H1 (cell line): ENCODE data around the gene DPYD. TPM values are rescaled to one million over a fixed set of nuclear protein-coding genes. Genes with fewer than 3 reads are reported as not detected.

Experiments
- CTCF ChIA-PET: fragments of 300-600 bp; sonication (Branson Sonifier 250); formaldehyde crosslinking; loops from one replicate; lab custom pipeline; 2021; ENCODE audit not compliant: partially characterized antibody; lab: Charles Lee
- POLR2A ChIA-PET: fragments of 300-600 bp; sonication (Branson Sonifier 250); formaldehyde crosslinking; loops from one replicate; lab custom pipeline; 2021; ENCODE audit warnings: inconsistent platforms; ENCODE audit not compliant: partially characterized antibody; lab: Charles Lee
- DNase-seq, 2 experiments: peaks; one replicate each; pipeline versions ENCODE4 v3.0.0 to v3.0.0-alpha.2; 2010 to 2022; ENCODE audit warnings: low spot score in 2 of 2, low read depth in 1 of 2, mixed read lengths in 1 of 2
- FAIRE-seq: peaks from 2 replicates; lab custom pipeline; 2011; peaks lifted over from hg19 to GRCh38; lab: Jason Lieb, UNC
- H2AFZ ChIP-seq: 2 replicates; pipeline ENCODE4 v1.8.1; 2012; ENCODE audit warnings: low read length, inconsistent platforms
- H2AK5ac ChIP-seq: 2 replicates; pipeline ENCODE4 v1.6.1; 2013; ENCODE audit warnings: low read depth, low read length
- H2BK120ac ChIP-seq: replicated peaks from 2 replicates; pipeline ENCODE3; 2013; ENCODE audit warnings: low read depth, low read length, inconsistent platforms
- H2BK12ac ChIP-seq: 2 replicates; pipeline ENCODE4 v1.6.1; 2013; ENCODE audit warnings: low read depth, low read length
- H2BK15ac ChIP-seq: 2 replicates; pipeline ENCODE4 v1.6.1; 2013; ENCODE audit warnings: low read length
- H2BK20ac ChIP-seq: 2 replicates; pipeline ENCODE4 v1.6.1; 2013; ENCODE audit warnings: low read length
- H2BK5ac ChIP-seq: 2 replicates; pipeline ENCODE4 v1.6.1; 2013; ENCODE audit warnings: low read depth, low read length
- H3K14ac ChIP-seq: 2 replicates; pipeline ENCODE4 v1.6.1; 2013; ENCODE audit warnings: inconsistent platforms; ENCODE audit not compliant: insufficient read length
- H3K18ac ChIP-seq: 2 replicates; pipeline ENCODE4 v1.6.1; 2013; ENCODE audit warnings: low read length; ENCODE audit errors: extremely low read depth
- H3K23ac ChIP-seq: 2 replicates; pipeline ENCODE4 v1.6.1; 2013; ENCODE audit warnings: inconsistent platforms; ENCODE audit not compliant: insufficient read length
- H3K23me2 ChIP-seq: 2 replicates; pipeline ENCODE4 v1.6.1; 2013; ENCODE audit warnings: low read depth, low read length
- H3K27ac ChIP-seq: 2 replicates; pipeline ENCODE4 v1.6.1; 2011; ENCODE audit warnings: low read depth, low read length, inconsistent platforms
- H3K27me3 ChIP-seq, 4 experiments: replicated peaks in 1 of 4; 1 replicate in 1 of 4; 2 replicates in 3 of 4; pipeline versions ENCODE4 v1.6.1 to v1.8.1; 2011 to 2013; ENCODE audit warnings: low read length in 3 of 4, mild to moderate bottlenecking in 3 of 4, inconsistent platforms in 2 of 4, mixed read lengths in 2 of 4, moderate library complexity in 1 of 4; ENCODE audit not compliant: control insufficient read depth in 3 of 4, insufficient read depth in 3 of 4; ENCODE audit errors: extremely low read depth in 1 of 4
- H3K36me3 ChIP-seq, 4 experiments: 2 replicates each; pipeline versions ENCODE4 v1.6.1 to v1.8.1; 2011 to 2013; ENCODE audit warnings: mild to moderate bottlenecking in 4 of 4, low read length in 3 of 4, moderate library complexity in 2 of 4, control low read depth in 1 of 4, inconsistent platforms in 1 of 4; ENCODE audit not compliant: insufficient read depth in 4 of 4, control insufficient read depth in 2 of 4
- H3K4ac ChIP-seq: replicated peaks from 2 replicates; pipeline ENCODE3; 2013; ENCODE audit warnings: low read length, low read depth, mixed read lengths, inconsistent platforms; ENCODE audit not compliant: insufficient read length
- H3K4me1 ChIP-seq, 4 experiments: replicated peaks in 1 of 4; 1 replicate in 1 of 4; 2 replicates in 3 of 4; pipeline versions ENCODE4 v1.6.1 to v1.8.1; 2011 to 2013; ENCODE audit warnings: low read length in 3 of 4, inconsistent platforms in 2 of 4, mixed read lengths in 1 of 4; ENCODE audit not compliant: insufficient read depth in 4 of 4, control insufficient read depth in 3 of 4
- H3K4me2 ChIP-seq, 2 experiments: 2 replicates each; pipeline versions ENCODE4 v1.6.1 to v1.8.1; 2011 to 2013; ENCODE audit warnings: low read depth in 2 of 2, low read length in 2 of 2, control low read depth in 1 of 2, inconsistent platforms in 1 of 2, mild to moderate bottlenecking in 1 of 2; ENCODE audit not compliant: insufficient read depth in 1 of 2
- H3K4me3 ChIP-seq, 4 experiments: fragments of 200-600, 300-600 bp in 1 of 4; sonication (generic), shearing (Covaris generic), sonication (Bioruptor Twin) in 1 of 4; 2 replicates each; pipeline versions ENCODE4 v1.5.1 to v1.8.1; 2011 to 2016; ENCODE audit warnings: low read length in 4 of 4, low read depth in 3 of 4, control low read depth in 2 of 4, inconsistent platforms in 2 of 4, mild to moderate bottlenecking in 2 of 4, mixed read lengths in 1 of 4, moderate library complexity in 1 of 4; ENCODE audit not compliant: insufficient read depth in 2 of 4; ENCODE audit errors: extremely low read depth in 1 of 4
- H3K56ac ChIP-seq: replicated peaks from 2 replicates; pipeline ENCODE3; 2013; ENCODE audit warnings: low read depth, mild to moderate bottlenecking, mixed read lengths, low read length, inconsistent platforms; ENCODE audit not compliant: insufficient read length
- H3K79me1 ChIP-seq: 2 replicates; pipeline ENCODE4 v1.6.1; 2013; ENCODE audit warnings: low read depth, low read length, control low read depth
- H3K79me2 ChIP-seq, 2 experiments: 2 replicates each; pipeline versions ENCODE4 v1.6.1 to v1.8.1; 2012 to 2013; ENCODE audit warnings: low read length in 2 of 2, mild to moderate bottlenecking in 2 of 2, inconsistent platforms in 1 of 2; ENCODE audit not compliant: insufficient read depth in 2 of 2, control insufficient read depth in 1 of 2
- H3K9ac ChIP-seq, 4 experiments: replicated peaks in 1 of 4; 1 replicate in 1 of 4; 2 replicates in 3 of 4; pipeline versions ENCODE4 v1.6.1 to v1.8.1; 2011 to 2013; ENCODE audit warnings: low read depth in 3 of 4, low read length in 3 of 4, control low read depth in 2 of 4, mild to moderate bottlenecking in 2 of 4, moderate library complexity in 2 of 4, inconsistent platforms in 1 of 4; ENCODE audit errors: extremely low read depth in 1 of 4
- H3K9me3 ChIP-seq, 2 experiments: 2 replicates each; pipeline versions ENCODE4 v1.6.1 to v1.8.1; 2012 to 2013; ENCODE audit warnings: mild to moderate bottlenecking in 2 of 2, moderate library complexity in 2 of 2, control low read depth in 1 of 2, inconsistent platforms in 1 of 2, low read depth in 1 of 2, low read length in 1 of 2, mixed read lengths in 1 of 2; ENCODE audit not compliant: insufficient read depth in 2 of 2
- H4K20me1 ChIP-seq, 2 experiments: replicated peaks in 1 of 2; 2 replicates each; pipeline versions ENCODE3 to v1.8.1; 2011 to 2013; ENCODE audit warnings: inconsistent platforms in 2 of 2, low read length in 2 of 2, mild to moderate bottlenecking in 1 of 2; ENCODE audit not compliant: insufficient read depth in 2 of 2, control insufficient read depth in 1 of 2
- H4K5ac ChIP-seq: 2 replicates; pipeline ENCODE4 v1.6.1; 2013; ENCODE audit warnings: low read length, low read depth, mixed read lengths, inconsistent platforms; ENCODE audit not compliant: insufficient read length
- H4K8ac ChIP-seq: 2 replicates; pipeline ENCODE4 v1.8.0; 2013; ENCODE audit warnings: mild to moderate bottlenecking, moderate library complexity, low read length, inconsistent platforms; ENCODE audit not compliant: insufficient read depth; ENCODE audit errors: extremely low read depth
- H4K91ac ChIP-seq: replicated peaks from 2 replicates; pipeline ENCODE3; 2013; ENCODE audit warnings: low read length, mixed read lengths, inconsistent platforms; ENCODE audit not compliant: insufficient read length
- BRCA1 ChIP-seq: IDR thresholded peaks from 2 replicates; pipeline ENCODE4 v1.6.1; 2012; ENCODE audit warnings: low read depth, low read length, improper control_type of control experiment
- CREB1 ChIP-seq: IDR thresholded peaks from 2 replicates; pipeline ENCODE4 v1.6.1; 2012; ENCODE audit warnings: inconsistent platforms
- GTF2F1 ChIP-seq: IDR thresholded peaks from 2 replicates; pipeline ENCODE4 v1.6.1; 2012; ENCODE audit warnings: low read depth, low read length, improper control_type of control experiment, borderline replicate concordance
- HDAC2 ChIP-seq, 2 experiments: fragments of 300-600 bp in 1 of 2; sonication (generic) in 1 of 2; IDR thresholded peaks; 2 replicates each; pipeline ENCODE4 v1.6.1; 2011 to 2012; ENCODE audit warnings: low read depth in 2 of 2, low read length in 2 of 2, mild to moderate bottlenecking in 2 of 2, moderate library complexity in 2 of 2, borderline replicate concordance in 1 of 2, inconsistent platforms in 1 of 2
- JUN ChIP-seq: IDR thresholded peaks from 2 replicates; pipeline ENCODE4 v1.6.1; 2011; ENCODE audit warnings: low read depth, mild to moderate bottlenecking, improper control_type of control experiment, low read length
- KDM1A ChIP-seq: fragments of 200-600, 300-600 bp; sonication (generic); IDR thresholded peaks from 2 replicates; pipeline ENCODE4 v1.7.1; 2016; ENCODE audit warnings: mild to moderate bottlenecking, low read length, borderline replicate concordance
- POLR2AphosphoS5 ChIP-seq: IDR thresholded peaks from 2 replicates; pipeline ENCODE4 v1.6.1; 2011; ENCODE audit warnings: low read depth, low read length
- RAD21 ChIP-seq, 2 experiments: IDR thresholded peaks in 1 of 2; conservative IDR thresholded peaks in 1 of 2; 2 replicates each; pipeline ENCODE4 v1.6.1; 2011; ENCODE audit warnings: low read depth in 2 of 2, low read length in 2 of 2, improper control_type of control experiment in 1 of 2, inconsistent platforms in 1 of 2, mild to moderate bottlenecking in 1 of 2, moderate library complexity in 1 of 2
- RBBP5 ChIP-seq: IDR thresholded peaks from 2 replicates; pipeline ENCODE4 v1.7.1; 2012; ENCODE audit warnings: low read depth, mild to moderate bottlenecking, inconsistent platforms, low read length, moderate library complexity, borderline replicate concordance
- RXRA ChIP-seq: IDR thresholded peaks from 2 replicates; pipeline ENCODE4 v1.6.1; 2011; ENCODE audit warnings: low read depth, mild to moderate bottlenecking, low read length, moderate library complexity; ENCODE audit not compliant: insufficient read depth
- WGBS, 2 experiments: shearing (Covaris generic) in 1 of 2; methylation state at CpG; one replicate each; pipeline versions ENCODE4 v1.1.6 to v1.1.7; 2013 to 2015; ENCODE audit warnings: low lambda C conversion rate in 2 of 2, mixed read lengths in 2 of 2, inconsistent platforms in 1 of 2, low coverage in 1 of 2, missing lambda C conversion rate in 1 of 2; ENCODE audit not compliant: insufficient replicate concordance in 2 of 2, insufficient coverage in 1 of 2, insufficient read length in 1 of 2; ENCODE audit errors: extremely low coverage in 1 of 2, missing lambda C conversion rate in 1 of 2; 5-methylcytosine and 5-hydroxymethylcytosine counted together
- polyA plus RNA-seq, 7 experiments: library from polyadenylated mRNA; depleted of rRNA in 3 of 7; stranded (reverse) in 5 of 7; unstranded in 2 of 7; fragments of >200 nt in 5 of 7; fragments of 200-250 nt in 2 of 7; gene quantifications; 1 replicate in 5 of 7; 2 replicates in 1 of 7; 4 replicates in 1 of 7; pipeline versions ENCODE4 v1.2.1 to v1.2.3, GENCODE V29; 2011 to 2013; ENCODE audit warnings: missing spikeins in 2 of 7, mixed read lengths in 2 of 7
- total RNA-seq: library from RNA; stranded (reverse); fragmentation: NEBNext Ultra II Directional; extraction: Animal tissue kit (Norgen Biotek cat#: 25700); gene quantifications from 2 replicates; pipeline ENCODE4 v1.2.1, GENCODE V29; 2021
- TF ChIP-seq, protein P1 (sequence below): IDR thresholded peaks from 2 replicates; pipeline ENCODE4 v1.6.1; 2012; ENCODE audit warnings: inconsistent platforms
- TF ChIP-seq, protein P2 (sequence below): IDR thresholded peaks from 2 replicates; pipeline ENCODE4 v1.6.1; 2011; ENCODE audit warnings: low read length, improper control_type of control experiment

Gene DPYD
- total and polyA plus RNA-seq, 2 of the 8 experiments (the other 6 are each of a cell fraction or from before 2014, with no cell fraction given), result 0.29 to 0.73 TPM

DNA sequence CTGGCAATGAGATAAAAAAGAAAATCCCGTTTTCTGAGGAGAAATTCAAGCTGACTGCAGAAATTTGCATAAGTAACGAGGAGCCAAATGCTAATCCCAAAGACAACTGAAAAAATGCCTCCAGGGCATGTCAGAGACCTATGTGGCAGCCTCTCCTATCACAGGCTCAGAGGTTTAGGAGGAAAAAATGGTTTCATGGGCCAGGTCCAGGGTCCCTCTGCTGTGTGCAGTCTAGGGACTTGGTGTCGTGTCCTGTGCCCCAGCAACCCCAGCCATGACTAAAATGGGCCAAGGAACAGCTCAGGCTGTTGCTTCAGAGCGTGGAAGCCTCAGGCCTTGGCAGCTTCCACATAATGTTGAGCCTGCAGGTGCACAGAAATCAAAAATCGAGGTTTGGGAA lies 456.5 kb downstream of the DPYD start:
- 89% methylated on average over 5 of the region's 5 CpGs; no CpG with 5 or more reads in 1 of the 2 experiments for WGBS, 2 experiments
- H3K23me2 ChIP-seq, result no peaks in the 10 kb centered on the region
- no peak for TF ChIP-seq JUN
- TF ChIP-seq, protein P1, sequence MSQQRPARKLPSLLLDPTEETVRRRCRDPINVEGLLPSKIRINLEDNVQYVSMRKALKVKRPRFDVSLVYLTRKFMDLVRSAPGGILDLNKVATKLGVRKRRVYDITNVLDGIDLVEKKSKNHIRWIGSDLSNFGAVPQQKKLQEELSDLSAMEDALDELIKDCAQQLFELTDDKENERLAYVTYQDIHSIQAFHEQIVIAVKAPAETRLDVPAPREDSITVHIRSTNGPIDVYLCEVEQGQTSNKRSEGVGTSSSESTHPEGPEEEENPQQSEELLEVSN, result no peak
- TF ChIP-seq RBBP5, result no peak
- no peak for TF ChIP-seq POLR2AphosphoS5
- no peak for TF ChIP-seq GTF2F1
- TF ChIP-seq RAD21 (IDR thresholded peaks at IDR 0.05 in 1 of 2, conservative IDR thresholded peaks at IDR 0.05 in 1 of 2; ENCODE audit: low read depth in 2 of 2, low read length in 2 of 2), result no peak
- TF ChIP-seq RXRA, result no peak
- TF ChIP-seq KDM1A, result no peak
- no peak for TF ChIP-seq BRCA1
- no peak for TF ChIP-seq CREB1
- TF ChIP-seq HDAC2 (IDR thresholded peaks at IDR 0.05; ENCODE audit: borderline replicate concordance in 1 of 2, low read depth in 2 of 2, low read length in 2 of 2), result no peak
- TF ChIP-seq, protein P2, sequence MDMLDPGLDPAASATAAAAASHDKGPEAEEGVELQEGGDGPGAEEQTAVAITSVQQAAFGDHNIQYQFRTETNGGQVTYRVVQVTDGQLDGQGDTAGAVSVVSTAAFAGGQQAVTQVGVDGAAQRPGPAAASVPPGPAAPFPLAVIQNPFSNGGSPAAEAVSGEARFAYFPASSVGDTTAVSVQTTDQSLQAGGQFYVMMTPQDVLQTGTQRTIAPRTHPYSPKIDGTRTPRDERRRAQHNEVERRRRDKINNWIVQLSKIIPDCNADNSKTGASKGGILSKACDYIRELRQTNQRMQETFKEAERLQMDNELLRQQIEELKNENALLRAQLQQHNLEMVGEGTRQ, result no peak

More for the DNA sequence above, 456.5 kb downstream of the DPYD start:
- no peak overlapping the region for H3K14ac ChIP-seq
- no peaks in the 10 kb centered on the region for H3K27me3 ChIP-seq
- no peak overlapping the region for H3K18ac ChIP-seq
- H3K56ac ChIP-seq, result no peak overlapping the region
- no peak overlapping the region for H2AFZ ChIP-seq
- H3K9me3 ChIP-seq, result peaks cover 10 to 12% of the 10 kb centered on the region in 2 experiments
- CTCF ChIA-PET, result no interaction called here
- no peak overlapping the region for H2BK12ac ChIP-seq
- H3K79me1 ChIP-seq, result no peaks in the 10 kb centered on the region
- FAIRE-seq, result no peak
- no peak overlapping the region for H3K4me2 ChIP-seq
- no peaks in the 10 kb centered on the region for H3K4me1 ChIP-seq
- H3K9ac ChIP-seq, result no peak overlapping the region
- DNase-seq, result no peak
- no peak overlapping the region for H2BK120ac ChIP-seq
- no peak overlapping the region for H2BK15ac ChIP-seq
- H3K4me3 ChIP-seq, result no peak overlapping the region
- H4K8ac ChIP-seq, result no peak overlapping the region
- no peak overlapping the region for H2BK20ac ChIP-seq
- no peak overlapping the region for H3K4ac ChIP-seq
- no peak overlapping the region for H3K27ac ChIP-seq
- H2BK5ac ChIP-seq, result no peak overlapping the region
- no peaks in the 10 kb centered on the region for H4K20me1 ChIP-seq
- no peak overlapping the region for H3K23ac ChIP-seq
- POLR2A ChIA-PET, result no interaction called here
- H4K91ac ChIP-seq, result no peak overlapping the region
- H3K36me3 ChIP-seq, result no peaks in the 10 kb centered on the region
- no peak overlapping the region for H2AK5ac ChIP-seq
- H4K5ac ChIP-seq, result no peak overlapping the region
- no peaks in the 10 kb centered on the region for H3K79me2 ChIP-seq
